Jurkat, Clone E6-1 (cell line): ENCODE results near the gene ZNF182. TPM values are rescaled to one million over a fixed set of nuclear protein-coding genes. Genes with fewer than 3 reads are reported as not detected.
"Not testable (repeated sequence)": the region's sequence is repeated elsewhere in the genome, so short reads cannot be mapped to it uniquely, and the experiment has no call there.

Source experiments
- DNase-seq: peaks from one replicate; pipeline ENCODE4 v3.0.0-alpha.2; 2011; ENCODE audit warnings: low read depth, low spot score
- H3K4me3 ChIP-seq: 2 replicates; pipeline ENCODE4 v1.5.1; 2011; ENCODE audit warnings: mild to moderate bottlenecking, low read length, control low read depth, moderate library complexity
- polyA plus RNA-seq: library from polyadenylated mRNA; unstranded; fragments of >200 nt; gene quantifications from one replicate; pipeline ENCODE4 v1.2.1, GENCODE V29; 2012; ENCODE audit warnings: missing spikeins; ENCODE audit not compliant: insufficient read length, insufficient read depth

Gene ZNF182
- 0.84 TPM for polyA plus RNA-seq

DNA sequence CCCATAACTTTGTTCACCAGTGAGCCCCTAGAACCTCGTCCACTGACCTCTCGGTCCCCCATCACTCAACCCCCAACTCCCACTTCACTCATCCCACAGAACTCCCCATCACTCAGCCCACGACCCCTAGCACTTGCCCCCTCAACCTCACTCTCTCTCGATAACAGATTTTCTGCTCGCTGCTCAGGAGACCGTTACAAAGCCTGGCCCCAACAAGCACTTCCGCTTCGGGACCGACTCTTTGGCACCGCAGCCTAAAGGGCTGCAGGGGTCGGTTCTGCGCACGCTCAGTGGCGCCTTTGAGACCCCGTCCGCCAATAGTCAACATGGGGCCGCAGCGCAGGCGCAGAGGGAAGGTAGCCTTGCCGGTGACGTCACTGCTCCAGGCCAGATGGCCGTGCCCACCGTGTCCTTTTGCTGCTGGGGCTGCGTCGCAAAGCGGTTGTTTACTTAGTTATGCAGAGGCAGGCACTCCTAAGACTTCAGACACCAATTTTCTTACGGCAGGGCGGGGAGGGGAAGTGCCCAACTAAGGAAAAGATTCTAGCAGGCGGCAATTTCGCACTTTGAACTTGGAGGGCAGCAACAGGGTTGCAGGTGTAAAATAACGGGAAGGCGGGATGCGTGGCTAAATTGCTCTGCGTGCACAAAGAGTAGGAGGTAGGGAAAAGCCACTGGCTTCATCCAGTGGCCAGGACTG is at the start of gene ZNF182:
Gene ZNF182 (minus strand): TSS at position 232 of the 700 bp plus-strand sequence. CDS start 1,380 bp downstream, outside the sequence.
- peak within 1 kb of the TSS; percentile 77 for H3K4me3 ChIP-seq
- peak; percentile 87 for DNase-seq

DNA sequence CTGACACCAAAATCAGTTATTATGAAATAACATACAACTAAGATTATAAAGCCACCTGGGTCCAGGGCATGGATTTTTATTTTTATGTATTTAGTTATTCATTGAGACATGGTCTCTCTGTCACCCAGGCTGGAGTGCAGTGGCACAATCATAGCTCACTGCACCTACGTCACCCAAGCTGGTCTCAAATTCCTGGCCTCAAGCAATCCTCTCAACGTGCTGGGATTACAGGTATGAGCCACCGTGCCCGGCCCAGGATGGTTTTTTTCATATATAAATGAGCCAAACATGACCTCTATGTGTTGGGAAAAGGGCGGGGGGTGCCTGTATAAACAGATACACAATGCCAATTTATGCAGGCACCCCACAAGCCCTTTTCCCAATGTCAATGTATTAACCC is 43.1 kb upstream of the ZNF182 start:
- H3K4me3 ChIP-seq, result no peak overlapping the region
- no peak for DNase-seq

DNA sequence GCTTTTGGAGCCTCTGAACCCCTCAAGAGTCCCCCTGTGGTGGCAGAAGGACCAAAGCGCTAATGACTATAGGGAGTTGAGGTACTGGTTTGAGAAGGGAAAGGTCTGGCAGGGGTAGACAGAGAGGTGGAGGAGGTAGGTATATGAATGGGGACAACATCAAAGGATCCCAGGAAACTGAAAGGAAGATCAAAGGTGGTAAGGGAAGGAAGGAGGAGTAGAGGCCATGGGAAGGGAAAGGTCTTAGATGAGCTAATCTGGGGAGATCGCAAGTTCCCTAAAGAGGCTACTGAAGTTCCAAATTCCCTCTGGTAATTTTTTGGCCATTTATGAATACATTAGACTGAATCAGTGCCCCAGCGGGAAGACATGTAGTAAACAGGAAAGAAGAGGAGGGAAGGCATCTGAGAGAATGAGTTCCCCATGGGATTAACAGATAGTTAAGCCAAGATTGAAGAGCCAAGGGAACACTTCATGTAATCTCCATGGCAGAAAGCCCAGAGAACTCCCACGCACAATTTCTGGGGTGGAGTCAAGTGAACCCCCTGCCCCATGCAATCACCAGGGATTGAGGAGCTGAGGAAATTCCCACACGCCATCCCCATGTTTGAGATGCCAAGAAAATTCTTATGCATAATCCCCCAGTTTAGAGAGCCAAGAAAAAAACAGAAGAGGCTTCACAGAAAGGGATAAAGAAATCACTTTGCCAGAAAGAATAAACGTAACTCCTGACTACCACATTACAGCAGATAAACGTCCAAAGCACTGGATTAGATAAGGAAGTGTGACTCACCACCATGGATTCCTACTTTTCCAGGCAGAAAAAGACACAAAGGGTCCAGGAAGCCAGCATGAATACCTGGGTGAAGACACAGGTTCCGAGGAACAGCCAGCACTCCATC is 41.9 kb upstream of the ZNF182 start:
- H3K4me3 ChIP-seq, result no peak overlapping the region
- no peak for DNase-seq

DNA sequence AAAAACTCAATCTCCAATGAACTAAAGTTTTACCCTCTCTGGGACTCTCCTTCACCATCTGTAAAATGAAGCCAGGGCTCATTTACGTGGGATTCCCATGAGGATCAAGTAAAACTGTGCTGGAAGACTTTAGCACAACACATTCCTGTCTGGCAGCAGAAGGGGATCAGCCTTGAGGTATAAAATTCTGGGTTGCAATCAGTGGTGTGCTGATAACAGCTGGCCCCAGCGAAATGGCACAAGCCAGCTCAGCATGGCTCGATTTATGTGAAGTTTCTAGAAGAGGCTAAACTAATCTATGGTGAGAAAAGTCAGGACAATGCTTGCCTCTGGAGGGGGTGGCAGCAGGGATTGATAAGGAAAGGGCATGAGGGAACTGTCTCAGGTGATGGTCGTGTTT is 39.3 kb upstream of the ZNF182 start:
- no peak overlapping the region for H3K4me3 ChIP-seq
- no peak for DNase-seq

DNA sequence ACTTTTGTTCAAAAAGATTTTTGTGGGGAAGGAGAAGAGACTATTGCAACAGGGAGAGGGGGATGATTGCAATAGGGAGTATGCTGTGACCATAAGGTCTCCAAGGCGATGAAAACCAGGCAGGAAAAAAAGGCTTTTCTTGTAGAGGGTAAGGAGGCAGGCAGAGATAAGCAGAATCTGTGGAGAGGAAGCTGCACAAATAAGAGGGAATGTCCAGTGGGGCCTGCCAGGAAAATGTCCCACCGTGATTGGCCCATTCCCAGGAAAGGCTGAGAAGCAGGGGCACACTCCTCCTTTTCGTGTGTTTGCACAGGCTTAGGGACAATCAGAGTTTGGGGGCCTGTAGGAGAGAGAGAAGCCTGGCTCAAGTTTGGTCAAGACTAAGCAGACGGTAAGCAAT is 32.1 kb upstream of the ZNF182 start:
- H3K4me3 ChIP-seq, result no peak overlapping the region
- DNase-seq, result no peak

DNA sequence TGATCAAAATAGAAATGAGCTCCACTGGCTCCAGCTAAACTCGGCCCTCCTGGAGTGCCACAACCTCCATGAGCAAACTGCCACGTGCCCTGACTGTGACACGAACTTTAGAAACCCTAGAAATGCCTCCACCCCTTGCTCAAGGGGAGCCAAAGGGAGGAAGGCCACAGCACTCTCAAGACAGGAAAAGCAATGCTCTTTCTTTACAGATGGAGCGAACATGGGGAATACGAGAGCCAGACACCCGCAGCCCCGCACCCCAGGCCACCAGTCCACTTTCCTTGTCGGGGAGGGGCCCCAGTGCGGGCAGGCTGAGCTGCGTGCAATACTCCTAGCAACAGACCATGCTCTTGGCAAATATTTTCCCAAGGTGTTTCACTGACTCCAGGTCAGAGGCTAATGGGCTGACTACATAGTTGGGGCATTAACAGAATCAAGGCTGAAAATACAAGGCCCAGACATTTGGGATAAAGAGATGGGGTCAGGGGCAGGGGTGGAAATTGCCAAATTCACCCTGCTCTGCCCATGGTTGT is 26.9 kb upstream of the ZNF182 start:
- DNase-seq, result not testable (repeated sequence)

DNA sequence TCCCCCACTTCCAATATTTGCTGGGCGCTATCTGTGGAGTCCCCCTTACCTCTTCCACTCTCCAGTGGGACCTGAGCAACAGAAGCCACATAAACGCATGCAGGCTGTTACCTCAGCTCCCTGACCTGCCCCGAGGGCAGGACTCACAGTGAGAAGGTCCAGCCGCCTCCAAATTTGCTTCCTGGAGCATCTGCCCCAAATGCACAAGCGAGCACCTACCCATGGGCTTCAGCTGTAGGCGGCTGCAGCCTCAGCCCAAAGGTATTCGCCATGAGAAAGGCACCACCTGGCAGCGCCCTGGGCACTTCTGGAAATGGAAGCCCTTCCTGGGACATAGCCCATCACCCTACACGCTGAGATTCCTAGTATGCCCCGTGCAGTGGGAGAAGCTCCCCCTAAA is 26.4 kb upstream of the ZNF182 start:
- no peak overlapping the region for H3K4me3 ChIP-seq
- DNase-seq, result no peak

More for the DNA sequence above, 26.9 kb upstream of the ZNF182 start:
- not testable (repeated sequence) for H3K4me3 ChIP-seq

DNA sequence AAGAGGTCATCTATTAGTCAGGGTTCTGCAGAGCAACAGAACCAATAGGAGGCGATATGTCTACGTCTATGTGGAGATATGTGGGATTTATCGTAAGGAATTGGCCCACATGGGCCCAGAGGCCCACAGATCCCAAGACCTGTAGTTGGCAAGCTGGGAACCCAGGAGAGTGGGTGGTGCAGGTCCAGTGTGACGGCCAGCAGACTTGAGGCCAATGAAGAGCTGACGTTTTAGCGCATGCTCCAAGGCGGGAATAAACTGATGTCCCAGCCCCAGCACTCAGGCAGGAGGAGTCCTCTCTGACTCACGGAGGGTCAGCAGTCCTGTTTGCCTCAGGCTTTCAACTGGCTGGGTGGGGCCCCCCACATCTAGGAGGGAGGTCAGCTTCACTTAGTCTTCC is 24.3 kb upstream of the ZNF182 start:
- DNase-seq, result no peak
- no peak overlapping the region for H3K4me3 ChIP-seq

DNA sequence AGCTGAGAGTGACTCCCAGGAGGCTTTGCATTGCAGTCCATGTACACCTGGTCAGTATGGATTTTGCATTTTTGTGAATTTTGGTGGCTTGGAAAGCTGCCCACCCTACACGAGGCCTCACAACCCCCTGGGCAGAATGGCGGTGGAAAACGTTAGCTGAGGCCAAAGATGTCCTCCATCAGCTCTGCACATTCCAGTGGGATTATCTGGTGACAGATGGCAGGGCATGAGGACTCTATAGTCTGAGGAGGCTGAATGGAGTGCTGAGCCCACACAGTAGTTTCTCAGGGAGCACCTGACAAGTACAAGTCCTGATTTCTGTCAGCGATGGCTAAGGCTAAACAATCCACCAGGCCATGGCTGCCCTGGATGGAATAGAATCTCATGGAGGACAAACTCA is 23.8 kb upstream of the ZNF182 start:
- H3K4me3 ChIP-seq, DNase-seq: not testable (repeated sequence)

DNA sequence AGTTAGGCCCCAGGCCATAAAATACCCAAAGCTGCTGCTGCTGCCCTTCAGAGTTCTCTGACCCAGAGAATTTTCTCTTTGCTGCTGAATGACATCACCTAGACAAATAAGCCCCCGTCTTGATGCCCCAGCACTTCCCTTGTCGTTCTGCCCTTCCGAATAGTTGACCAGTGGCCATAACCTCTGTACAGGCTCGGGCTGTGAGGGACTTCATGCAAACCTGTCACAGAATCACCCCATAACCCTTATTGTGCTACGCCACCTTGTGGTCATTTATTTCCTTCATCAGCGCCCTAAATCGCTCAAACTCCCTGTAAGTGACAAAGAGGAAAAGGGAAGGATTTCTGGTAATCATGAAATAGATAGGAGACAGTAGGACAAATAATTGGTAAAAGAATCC is 21.8 kb upstream of the ZNF182 start:
- DNase-seq, result peak; percentile 62
- H3K4me3 ChIP-seq, result no peak overlapping the region

DNA sequence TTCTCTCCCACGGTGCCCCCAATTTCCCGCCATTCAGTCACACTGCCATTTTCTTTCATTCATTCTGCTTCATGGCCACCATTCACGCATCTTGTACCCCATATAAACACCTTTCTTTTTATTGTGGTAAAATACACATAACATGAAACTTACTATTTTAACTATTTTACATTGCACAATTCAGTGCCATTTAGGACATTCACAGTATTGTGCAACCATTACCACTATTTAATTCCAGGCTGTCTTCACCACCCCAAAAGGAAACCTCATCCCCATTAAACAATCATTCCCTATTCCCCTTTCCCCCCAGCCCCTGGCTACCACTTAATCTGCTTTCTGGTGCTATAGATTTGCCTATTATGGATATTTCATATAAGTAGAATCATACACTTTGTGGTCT is 18.9 kb upstream of the ZNF182 start:
- DNase-seq, result no peak
- H3K4me3 ChIP-seq, result no peak overlapping the region

DNA sequence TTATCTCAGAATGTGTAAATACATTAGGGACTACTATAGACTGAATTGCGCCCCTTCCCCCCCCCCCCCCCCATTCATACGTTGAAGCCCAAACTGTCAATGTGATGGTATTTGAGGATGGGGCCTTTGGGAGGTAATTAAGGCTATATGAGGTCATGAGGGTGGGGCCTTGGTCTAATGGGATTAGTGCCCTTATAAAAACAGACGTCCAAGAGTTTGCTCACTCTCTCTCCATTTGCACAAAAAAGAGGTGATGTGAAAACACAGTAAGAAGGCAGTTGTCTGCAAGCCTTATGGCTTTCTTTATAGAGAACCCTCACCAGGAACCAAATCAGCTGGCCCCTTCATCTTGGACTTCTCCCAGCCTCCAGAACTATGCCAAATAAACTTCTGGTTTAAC is 18.3 kb upstream of the ZNF182 start:
- no peak for DNase-seq
- H3K4me3 ChIP-seq, result no peak overlapping the region

DNA sequence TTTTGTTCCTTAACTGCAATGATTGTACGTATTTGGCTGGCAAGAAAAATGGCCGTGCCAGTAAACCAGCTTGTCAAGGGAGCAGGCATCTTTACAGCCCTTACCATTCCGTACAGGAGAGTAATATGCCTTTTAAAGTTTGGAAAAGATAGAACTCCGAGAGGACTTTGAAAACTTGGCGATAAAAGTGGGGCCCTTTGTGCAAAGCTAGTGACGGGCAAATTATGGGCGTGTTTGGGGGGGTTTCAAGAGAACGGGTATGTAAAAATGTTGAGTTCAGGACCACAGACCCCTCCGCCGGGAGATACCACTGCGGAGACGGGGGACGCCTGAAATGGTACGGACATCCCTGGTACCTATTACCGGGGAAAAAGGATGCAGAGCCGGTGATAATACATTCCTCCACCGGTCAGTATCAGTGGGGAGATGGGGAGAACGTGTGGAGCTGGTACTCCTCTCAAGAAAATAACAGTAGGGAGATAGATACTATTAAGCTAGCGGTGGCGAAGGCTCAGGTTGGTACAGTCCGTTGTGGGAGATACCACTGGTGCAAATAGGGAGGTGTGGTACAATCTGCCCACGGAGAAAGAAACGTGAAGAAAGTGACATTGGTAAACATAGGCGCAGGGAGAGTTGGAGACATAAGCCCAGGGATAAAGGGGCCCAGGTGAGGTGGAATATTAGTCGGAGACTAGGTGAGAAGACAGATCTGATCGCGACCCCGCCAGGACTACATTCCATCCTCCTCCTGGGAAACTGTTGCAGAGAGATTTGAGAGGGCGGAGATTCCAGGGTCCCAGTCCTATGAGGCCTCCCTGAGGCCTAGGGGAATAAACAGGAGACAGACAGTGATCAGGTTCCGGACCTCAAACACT is 17.5 kb upstream of the ZNF182 start:
- peak overlapping the region; percentile 65 for H3K4me3 ChIP-seq
- DNase-seq, result peak; percentile 87

DNA sequence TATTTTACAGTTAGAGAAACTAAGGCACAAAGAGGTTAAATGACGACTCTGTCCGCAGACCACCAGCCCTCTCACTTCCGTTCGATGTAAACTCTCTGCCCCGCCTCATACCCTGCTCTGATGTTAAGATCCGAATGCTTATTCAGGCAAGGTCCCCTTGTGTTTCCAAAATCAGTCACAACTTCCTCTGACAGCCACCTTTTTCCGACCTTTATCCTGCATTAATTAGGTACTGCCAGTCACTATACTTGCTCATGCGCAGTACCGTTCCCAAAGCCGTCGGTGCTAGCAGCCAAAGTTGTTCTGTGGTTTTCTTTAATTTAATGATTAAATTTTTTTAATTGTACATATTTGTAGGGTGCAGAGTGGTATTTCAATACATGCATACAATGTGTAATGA is 16.7 kb upstream of the ZNF182 start:
- peak; percentile 37 for DNase-seq
- peak overlapping the region; percentile 65 for H3K4me3 ChIP-seq

DNA sequence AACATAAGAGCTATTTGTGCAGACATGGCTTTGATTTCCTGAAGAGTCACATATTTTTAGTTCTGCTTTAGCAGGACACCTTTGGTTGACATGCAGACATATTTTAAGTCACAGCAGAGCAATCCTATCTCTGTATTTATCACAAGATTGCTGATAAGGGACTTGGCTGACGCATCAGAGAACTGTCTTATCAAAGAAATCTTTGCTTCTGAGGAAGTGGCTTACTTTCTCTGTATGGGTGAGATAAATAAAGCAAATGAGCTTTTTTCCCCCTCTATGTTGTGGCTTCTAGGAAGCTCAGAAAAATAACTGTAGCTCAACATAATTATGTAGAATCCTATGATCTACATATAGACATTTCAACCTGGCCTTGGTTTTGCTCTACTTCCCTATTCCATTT is 16.1 kb upstream of the ZNF182 start:
- not testable (repeated sequence) for DNase-seq

DNA sequence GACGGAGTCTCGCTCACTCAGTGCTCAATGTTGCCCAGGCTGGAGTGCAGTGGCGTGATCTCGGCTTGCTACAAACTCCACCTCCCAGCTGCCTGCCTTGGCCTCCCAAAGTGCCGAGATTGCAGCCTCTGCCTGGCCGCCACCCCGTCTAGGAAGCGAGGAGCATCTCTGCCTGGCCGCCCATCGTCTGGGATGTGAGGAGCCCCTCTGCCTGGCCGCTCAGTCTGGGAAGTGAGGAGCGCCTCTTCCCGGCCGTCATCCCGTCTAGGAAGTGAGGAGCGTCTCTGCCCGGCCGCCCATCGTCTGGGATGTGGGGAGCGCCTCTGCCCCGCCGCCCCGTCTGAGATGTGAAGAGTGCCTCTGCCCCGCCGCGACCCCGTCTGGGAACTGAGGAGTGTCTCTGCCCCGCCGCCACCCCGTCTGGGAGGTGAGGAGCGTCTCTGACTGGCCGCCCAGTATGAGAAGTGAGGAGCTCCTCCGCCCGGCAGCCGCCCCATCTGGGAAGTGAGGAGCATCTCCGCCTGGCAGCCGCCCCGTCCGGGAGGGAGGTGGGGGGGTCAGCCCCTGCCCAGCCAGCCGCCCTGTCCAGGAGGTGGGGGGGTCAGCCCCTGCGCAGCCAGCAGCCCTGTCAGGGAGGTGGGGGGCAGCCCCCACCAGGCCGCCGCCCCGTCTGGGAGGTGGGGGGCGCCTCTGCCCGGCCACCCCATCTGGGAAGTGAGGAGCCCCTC is 13.0 kb upstream of the ZNF182 start:
- not testable (repeated sequence) for DNase-seq, H3K4me3 ChIP-seq

More for the DNA sequence above, 16.1 kb upstream of the ZNF182 start:
- not testable (repeated sequence) for H3K4me3 ChIP-seq

DNA sequence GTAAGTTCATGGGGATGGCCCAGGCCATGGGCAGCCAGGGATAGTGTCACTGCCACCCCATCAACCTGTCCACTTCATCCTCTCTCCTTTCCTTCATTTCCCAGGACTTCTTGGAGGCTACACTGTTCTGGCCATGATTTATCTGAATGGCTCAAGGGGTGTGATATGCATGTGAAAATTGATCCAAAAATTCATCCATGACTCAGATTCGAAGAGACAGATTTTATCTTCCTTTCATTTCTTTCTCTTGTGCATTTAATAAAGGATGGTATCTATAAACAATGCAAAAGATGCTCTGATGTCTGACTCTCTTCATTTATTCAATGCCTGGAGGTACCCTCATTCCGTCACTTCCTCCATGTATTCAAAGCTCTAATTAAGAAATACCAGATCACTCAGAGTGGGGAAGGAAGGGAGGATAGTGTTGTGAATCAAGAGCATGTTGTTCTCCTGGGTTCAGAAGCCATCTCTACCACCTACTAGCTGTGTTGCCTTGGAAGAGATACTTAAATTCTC is 5.7 kb upstream of the ZNF182 start:
- not testable (repeated sequence) for H3K4me3 ChIP-seq, DNase-seq

DNA sequence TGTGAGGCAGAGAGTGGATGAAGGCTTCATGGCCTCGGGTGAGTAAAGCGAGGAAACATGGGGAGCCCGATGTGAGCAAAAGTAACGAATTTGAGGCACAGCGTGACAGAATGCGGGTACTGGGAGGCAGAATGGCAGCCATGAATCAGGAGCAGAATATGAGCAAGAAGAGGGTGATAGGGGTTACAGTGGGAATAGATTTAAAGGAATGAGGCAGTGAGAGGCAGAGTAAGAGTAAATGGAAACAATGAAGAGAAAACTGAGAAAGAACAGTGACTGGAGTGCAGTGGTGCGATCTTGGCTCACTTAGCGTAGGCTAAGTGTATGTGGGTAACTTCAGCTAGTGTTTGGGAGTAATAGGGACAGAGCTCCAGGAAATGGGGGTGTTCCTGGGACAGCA is 2.9 kb upstream of the ZNF182 start, which contains the start of gene SPACA5:
Gene SPACA5 (plus strand): TSS at position 301 of the 400 bp plus-strand sequence. CDS start 815 bp downstream, outside the sequence.
- DNase-seq, H3K4me3 ChIP-seq: not testable (repeated sequence)
